ENCODE results near the gene CCNDBP1.
A peak's percentile ranks its signal among the peaks of the same experiment; 100 is the strongest.
"Not testable (repeated sequence)": the region's sequence is repeated elsewhere in the genome, so short reads cannot be mapped to it uniquely, and the experiment has no call there.

The CCNDBP1 gene

GRCh38 chr15:43221422-43221821 is 36.2 kb downstream of the CCNDBP1 start:
- Histone ChIP-seq H3K27me3 (ENCODE audit: insufficient read depth, poor library complexity, severe bottlenecking) (no peaks in the 10 kb centered on the region), H3K4me3 (replicated peaks; ENCODE audit: insufficient read depth, low read length) (no peak overlapping the region), H3K27ac (replicated peaks) (no peak overlapping the region)
- DNase-seq (ENCODE audit: low read depth in 1 of 2, low spot score in 1 of 2) = no peak
- no peak for TF ChIP-seq GABPA (IDR thresholded peaks at IDR 0.05; ENCODE audit: low read depth)
- no peak for TF ChIP-seq CTCF (IDR thresholded peaks at IDR 0.05; ENCODE audit: insufficient read depth, low read length)
- no peak for TF ChIP-seq SPI1 (IDR thresholded peaks at IDR 0.05; ENCODE audit: borderline replicate concordance, low read depth)

DNA sequence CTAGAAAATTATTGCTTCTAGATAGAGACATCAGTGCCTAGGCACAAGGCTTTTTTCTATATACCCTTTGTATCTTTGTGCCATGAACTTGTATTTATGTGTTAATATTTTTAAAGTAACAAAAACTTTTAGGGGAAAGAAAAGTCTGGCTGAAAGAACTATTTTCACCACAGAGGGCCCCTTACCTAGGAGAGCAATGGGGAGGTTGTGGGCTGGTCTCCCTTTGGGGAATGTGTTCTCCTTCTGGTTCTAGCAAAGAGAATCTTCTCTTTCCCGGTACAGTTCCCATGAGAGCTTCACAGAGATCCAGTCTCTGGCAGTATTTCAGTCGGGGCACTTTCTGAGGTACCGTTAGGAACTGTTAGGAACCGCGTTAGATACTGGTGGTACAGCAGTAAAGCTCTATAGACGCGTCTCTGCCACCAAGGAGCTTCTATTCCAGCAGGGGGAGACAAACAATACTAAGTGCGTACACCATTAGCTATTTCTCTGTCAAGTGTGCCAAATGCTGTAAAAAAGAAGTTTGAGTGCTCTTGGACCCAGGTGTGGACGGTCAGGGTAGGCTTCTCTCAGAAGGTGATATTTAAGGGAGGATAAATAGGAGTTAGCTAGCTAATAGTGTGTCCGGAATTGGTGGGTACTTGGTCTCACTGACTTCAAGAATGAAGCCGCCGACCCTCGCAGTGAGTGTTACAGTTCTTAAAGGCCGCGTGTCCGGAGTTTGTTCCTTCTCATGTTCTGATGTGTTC is 40.2 kb downstream of the CCNDBP1 start:
- Histone ChIP-seq H3K27ac (replicated peaks) (no peak overlapping the region), H3K4me3 (replicated peaks; ENCODE audit: insufficient read depth, low read length) (no peak overlapping the region), H3K27me3 (ENCODE audit: insufficient read depth, poor library complexity, severe bottlenecking) (no peaks in the 10 kb centered on the region)
- TF ChIP-seq CTCF (IDR thresholded peaks at IDR 0.05; ENCODE audit: insufficient read depth, low read length) = peak; percentile 86
- TF ChIP-seq SPI1 (IDR thresholded peaks at IDR 0.05; ENCODE audit: borderline replicate concordance, low read depth) = no peak
- peak in 1 of 2 experiments; percentile 81 for DNase-seq (ENCODE audit: low read depth in 1 of 2, low spot score in 1 of 2)

- H3K27ac ChIP-seq (replicated peaks); H3K4me3 ChIP-seq (replicated peaks; ENCODE audit: insufficient read depth, low read length); H3K27me3 ChIP-seq (ENCODE audit: insufficient read depth, poor library complexity, severe bottlenecking); DNase-seq (ENCODE audit: low read depth in 1 of 2, low spot score in 1 of 2): not testable (repeated sequence)
Observed at GRCh38 chr15:43225950-43226255, 40.7 kb downstream of the CCNDBP1 start.

GRCh38 chr15:43226436-43227305 is 41.5 kb downstream of the CCNDBP1 start:
- Histone ChIP-seq H3K27ac (replicated peaks) (no peak overlapping the region), H3K27me3 (ENCODE audit: insufficient read depth, poor library complexity, severe bottlenecking) (no peaks in the 10 kb centered on the region), H3K4me3 (replicated peaks; ENCODE audit: insufficient read depth, low read length) (no peak overlapping the region)
- TF ChIP-seq SPI1 (IDR thresholded peaks at IDR 0.05; ENCODE audit: borderline replicate concordance, low read depth) (no peak), CTCF (IDR thresholded peaks at IDR 0.05; ENCODE audit: insufficient read depth, low read length) (no peak), POLR2AphosphoS5 (IDR thresholded peaks at IDR 0.05; ENCODE audit: low read depth) (no peak), REST (IDR thresholded peaks at IDR 0.05; ENCODE audit: insufficient replicate concordance, low read depth) (no peak), GABPA (IDR thresholded peaks at IDR 0.05; ENCODE audit: low read depth) (no peak)
- DNase-seq (ENCODE audit: low read depth in 1 of 2, low spot score in 1 of 2) = no peak

- TF ChIP-seq GABPA (IDR thresholded peaks at IDR 0.05; ENCODE audit: low read depth) (no peak), POLR2AphosphoS5 (IDR thresholded peaks at IDR 0.05; ENCODE audit: low read depth) (no peak), SPI1 (IDR thresholded peaks at IDR 0.05; ENCODE audit: borderline replicate concordance, low read depth) (no peak), CTCF (IDR thresholded peaks at IDR 0.05; ENCODE audit: insufficient read depth, low read length) (no peak), REST (IDR thresholded peaks at IDR 0.05; ENCODE audit: insufficient replicate concordance, low read depth) (no peak)
- Histone ChIP-seq H3K27ac (replicated peaks) (no peak overlapping the region), H3K4me3 (replicated peaks; ENCODE audit: insufficient read depth, low read length) (no peak overlapping the region), H3K27me3 (ENCODE audit: insufficient read depth, poor library complexity, severe bottlenecking) (no peaks in the 10 kb centered on the region)
- no peak for DNase-seq (ENCODE audit: low read depth in 1 of 2, low spot score in 1 of 2)
Observed at GRCh38 chr15:43229977-43230376, 44.8 kb downstream of the CCNDBP1 start.

All from HL-60 (cell line).